Brain microvascular endothelial cell (primary cell): ENCODE measurements around the gene E2F1.

ENCODE experiments used
- DNase-seq: peaks from one replicate; pipeline ENCODE4 v3.0.0-alpha.2; 2020
- H3K27ac ChIP-seq: fragments of 250-450 bp; sonication (Bioruptor Pico); 2 replicates; pipeline ENCODE4 v1.5.1; 2020; ENCODE audit warnings: mild to moderate bottlenecking, moderate library complexity
- H3K27me3 ChIP-seq: fragments of 250-450 bp; sonication (Bioruptor Pico); replicated peaks from 2 replicates; pipeline ENCODE4 v1.5.1; 2020; ENCODE audit warnings: mild to moderate bottlenecking
- H3K36me3 ChIP-seq: fragments of 250-450 bp; sonication (Bioruptor Pico); replicated peaks from 2 replicates; pipeline ENCODE4 v1.5.1; 2020; ENCODE audit warnings: mild to moderate bottlenecking
- H3K4me3 ChIP-seq: 2 replicates; pipeline ENCODE4 v1.5.1; 2011; ENCODE audit warnings: low read depth, mild to moderate bottlenecking, control low read depth, low read length, moderate library complexity
- CTCF ChIP-seq: IDR thresholded peaks from 2 replicates; pipeline ENCODE4 v1.5.1; 2011; ENCODE audit warnings: low read depth, mild to moderate bottlenecking, moderate library complexity, low read length, control low read depth, inconsistent platforms; ENCODE audit errors: missing control alignments
- in situ Hi-C: cut with HindIII; loops from 2 replicates; pipeline ENCODE4 v1.10.0; 2017; ENCODE audit warnings: low sequenced_read_pairs, low pct_ligation_motif_present

E2F1 gene

GRCh38 chr20:33686100-33686983 lies at the start of gene E2F1:
TSS of gene E2F1 (minus strand) at chr20:33686385. CDS start at chr20:33686264, 121 bp downstream.
- TF ChIP-seq CTCF, result peak; percentile 38
- Histone ChIP-seq H3K36me3 (no peaks in the 10 kb centered on the region), H3K27ac (peak within 1 kb of the TSS; percentile 64), H3K4me3 (peak within 1 kb of the TSS; percentile 56), H3K27me3 (no peaks in the 10 kb centered on the region)
- in situ Hi-C loops, result no loop called here
- peak; percentile 91 for DNase-seq

GRCh38 chr20:33733654-33734576 lies 47.7 kb upstream of the E2F1 start:
- Histone ChIP-seq H3K27ac (peak overlapping the region; percentile 34), H3K4me3 (no peak overlapping the region), H3K36me3 (no peaks in the 10 kb centered on the region), H3K27me3 (no peaks in the 10 kb centered on the region)
- in situ Hi-C loops, result no loop called here
- DNase-seq, result peak; percentile 52
- no peak for TF ChIP-seq CTCF

- Histone ChIP-seq H3K27ac (peak overlapping the region; percentile 45), H3K4me3 (peak overlapping the region; percentile 62), H3K27me3 (no peaks in the 10 kb centered on the region), H3K36me3 (no peaks in the 10 kb centered on the region)
- in situ Hi-C loops, result no loop called here
- peak; percentile 59 for DNase-seq
- no peak for TF ChIP-seq CTCF
Measured at GRCh38 chr20:33732166-33732970, 46.2 kb upstream of the E2F1 start.

- in situ Hi-C loops, result no loop called here
- peak; percentile 70 for DNase-seq
Measured at GRCh38 chr20:33731693-33732165, 45.5 kb upstream of the E2F1 start, which contains the start of gene ZNF341. TSS of gene ZNF341 (plus strand) at chr20:33731996. CDS start at chr20:33732022, 26 bp downstream.

More at GRCh38 chr20:33731693-33732165, 45.5 kb upstream of the E2F1 start, which contains the start of gene ZNF341:
- H3K27ac ChIP-seq, result peak within 1 kb of the TSS; percentile 53
- H3K4me3 ChIP-seq, result peak within 1 kb of the TSS; percentile 62
- peak; percentile 73 for TF ChIP-seq CTCF
- no peaks in the 10 kb centered on the region for H3K27me3 ChIP-seq
- H3K36me3 ChIP-seq, result no peaks in the 10 kb centered on the region
